Measurements from ENCODE around the gene WWOX.
"Not testable (repeated sequence)": the region's sequence is repeated elsewhere in the genome, so short reads cannot be mapped to it uniquely, and the experiment has no call there.

WWOX gene

GRCh38 chr16:78591682-78592103 lies 492.2 kb downstream of the WWOX start:
- no peak for DNase-seq

DNA sequence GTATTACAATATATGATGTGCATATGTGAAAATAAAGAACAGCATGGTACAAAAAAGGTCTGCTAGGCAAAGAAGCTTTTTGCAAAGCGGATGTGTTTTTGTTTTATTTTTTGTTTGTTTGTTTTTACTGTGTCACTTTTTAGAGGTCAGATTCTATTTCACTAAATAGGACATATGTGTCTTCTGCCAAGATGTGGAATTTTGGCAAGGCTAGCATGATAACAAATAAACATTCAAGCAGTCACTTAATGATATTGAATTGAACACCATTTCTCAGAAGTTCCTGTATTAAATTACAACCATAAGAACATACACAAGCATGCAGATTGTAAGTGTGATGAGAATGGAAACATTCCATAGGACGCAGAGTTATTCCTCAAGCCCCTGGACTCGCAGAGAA lies 492.7 kb downstream of the WWOX start:
- DNase-seq: no peak

DNA sequence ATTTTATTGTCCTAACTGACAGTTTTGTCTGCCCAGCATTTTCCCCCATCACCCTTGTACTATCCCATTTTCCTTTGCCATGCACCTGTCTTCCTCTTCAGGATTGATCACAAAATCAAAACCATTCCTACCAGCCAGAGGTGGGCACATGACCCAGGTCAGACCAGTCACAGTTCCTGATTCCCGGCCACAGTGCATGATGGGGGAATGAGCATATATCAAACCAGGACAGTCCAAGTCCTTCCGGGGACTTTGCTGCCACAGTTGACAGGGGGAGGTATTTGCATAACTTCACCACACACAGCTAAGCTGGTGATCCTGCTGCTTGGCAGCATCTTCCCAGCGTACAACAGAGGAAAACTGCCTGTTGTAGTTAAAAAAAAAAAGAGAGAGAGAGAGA lies 493.9 kb downstream of the WWOX start:
- no peak for DNase-seq

DNA sequence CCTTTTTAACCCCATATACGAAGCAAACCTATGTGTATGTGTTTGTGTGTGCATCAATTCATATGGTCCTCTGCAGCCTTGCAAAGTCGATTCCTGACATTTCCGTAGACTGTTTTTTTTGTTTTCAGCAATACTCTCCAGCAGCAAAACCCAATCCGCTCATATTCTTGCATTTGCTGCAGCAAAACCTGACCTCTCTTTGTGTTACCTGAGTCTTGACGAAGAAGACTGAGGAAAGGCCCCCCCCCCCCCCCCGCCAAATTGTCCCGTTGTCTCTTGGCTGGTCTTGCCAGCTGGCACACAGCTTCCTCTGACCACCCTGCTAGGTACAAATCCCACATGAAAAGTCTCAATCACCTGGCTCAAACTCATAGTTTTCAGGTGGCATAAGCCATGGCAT lies 494.7 kb downstream of the WWOX start:
- DNase-seq: no peak

- DNase-seq: no peak
These were observed 497.0 kb downstream of the WWOX start for GRCh38 chr16:78596348-78596995.

DNA sequence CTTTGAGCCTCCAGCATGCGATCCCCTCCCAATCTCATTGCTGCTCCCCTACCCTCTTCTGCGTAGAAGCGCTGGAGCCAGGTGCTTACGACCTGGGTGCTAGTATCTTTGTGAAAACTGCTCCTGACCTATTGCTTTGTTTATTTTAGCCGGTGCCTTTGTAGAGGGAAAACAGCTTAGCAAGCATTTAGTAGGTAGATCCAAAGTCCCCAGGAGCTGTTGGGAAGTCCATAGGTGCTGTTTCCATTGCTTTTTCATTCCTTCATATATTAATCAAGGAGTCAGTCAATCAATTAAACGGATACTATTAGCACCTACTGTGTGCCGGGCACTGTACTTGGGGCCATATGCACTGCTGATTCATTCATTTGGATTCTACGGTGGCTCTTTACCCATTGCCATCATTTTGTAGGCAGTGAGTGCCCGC lies 497.6 kb downstream of the WWOX start:
- no peak for DNase-seq

- no peak for DNase-seq
These were observed 498.5 kb downstream of the WWOX start for GRCh38 chr16:78597809-78598570.

DNA sequence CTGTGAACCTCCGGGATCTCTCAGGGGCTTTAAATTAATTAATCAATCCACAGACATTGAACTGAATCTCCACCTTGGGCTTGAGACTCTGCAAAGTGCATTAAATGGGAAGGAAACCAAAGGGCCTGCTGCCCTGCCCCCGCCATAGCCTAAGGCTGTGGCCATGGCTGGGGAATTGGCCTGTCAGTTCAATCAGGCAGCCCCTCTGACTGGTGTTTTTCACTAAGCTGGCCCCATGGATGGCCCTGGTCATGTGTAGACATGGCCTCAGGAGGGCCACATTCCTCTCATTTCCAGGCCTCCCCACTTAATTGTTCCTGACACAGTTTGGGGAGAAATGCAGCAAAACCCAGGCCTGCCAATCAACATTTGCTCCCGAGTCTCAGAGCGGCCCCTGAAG lies 499.8 kb downstream of the WWOX start:
- no peak for DNase-seq

DNA sequence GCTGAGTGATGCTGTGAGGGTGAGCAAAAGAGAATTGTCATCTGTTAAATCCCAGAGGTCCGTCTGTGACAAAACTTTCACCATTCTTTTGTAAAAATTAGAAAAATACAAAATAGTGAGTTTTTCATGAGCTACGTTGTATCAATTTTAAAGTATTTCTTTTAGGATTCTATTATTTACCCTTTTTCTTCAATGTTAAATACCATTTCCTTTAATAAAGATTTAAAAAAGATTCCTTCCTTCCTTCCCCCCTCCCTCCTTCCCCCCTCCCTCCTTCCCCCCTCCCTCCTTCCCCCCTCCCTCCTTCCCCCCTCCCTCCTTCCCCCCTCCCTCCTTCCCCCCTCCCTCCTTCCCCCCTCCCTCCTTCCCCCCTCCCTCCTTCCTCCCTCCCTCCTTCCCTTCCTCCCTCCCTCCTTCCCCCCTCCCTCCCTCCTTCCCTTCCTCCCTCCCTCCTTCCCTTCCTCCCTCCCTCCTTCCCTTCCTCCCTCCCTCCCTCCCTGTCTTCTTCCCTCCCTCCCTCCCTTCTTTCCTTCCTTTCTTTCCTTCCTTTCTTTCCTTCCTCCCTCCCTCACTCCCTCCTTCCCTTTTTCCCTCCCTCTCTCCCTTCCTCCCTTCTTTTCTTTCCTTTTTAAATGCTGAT lies 505.1 kb downstream of the WWOX start:
- not testable (repeated sequence) for DNase-seq

DNA sequence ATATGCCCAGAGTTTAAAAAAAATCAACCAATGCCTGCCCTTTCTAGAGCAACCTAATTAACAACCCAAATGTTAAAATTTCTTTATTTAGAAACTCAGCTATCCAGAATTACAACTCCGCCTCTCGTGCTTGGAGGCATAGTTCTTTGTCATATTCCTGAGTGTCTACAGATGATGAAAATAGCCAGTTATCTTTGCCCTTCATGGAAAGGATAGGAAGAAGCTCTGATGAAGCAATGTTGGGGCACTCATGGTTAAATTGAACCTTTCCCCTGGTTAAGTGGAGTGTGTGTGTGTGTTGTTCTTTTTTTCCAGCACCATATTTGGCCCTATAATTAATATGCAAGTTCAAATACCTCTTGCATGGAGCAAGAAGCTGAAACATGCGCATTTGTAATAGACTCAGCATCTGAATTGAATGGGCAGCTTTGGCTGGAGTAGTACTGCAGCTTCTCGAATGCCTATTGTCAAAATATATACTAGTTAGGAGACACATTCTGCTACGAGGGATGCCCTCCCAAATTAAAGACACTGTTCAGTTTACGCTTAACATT lies 506.2 kb downstream of the WWOX start:
- DNase-seq: no peak

GRCh38 chr16:78606545-78606944 lies 507.1 kb downstream of the WWOX start:
- DNase-seq: no peak

DNA sequence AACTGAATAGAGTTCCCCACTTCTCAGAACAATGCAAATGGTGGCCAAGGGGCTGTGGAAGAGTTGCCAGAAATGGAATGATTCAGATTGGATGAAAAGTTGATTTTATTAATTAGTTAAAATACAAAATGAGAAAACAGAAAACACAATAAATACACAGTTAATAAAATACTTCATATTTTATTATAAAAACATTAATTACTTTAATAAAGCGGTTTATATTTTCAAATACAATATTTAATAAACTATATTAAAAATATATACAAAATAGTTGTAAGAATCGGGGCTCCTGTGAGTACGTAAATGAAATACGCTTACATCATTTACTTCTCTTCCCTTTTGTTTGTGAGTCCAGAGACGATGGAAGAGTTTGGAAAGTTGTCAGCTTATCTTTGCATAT lies 507.6 kb downstream of the WWOX start:
- DNase-seq: no peak

- no peak for DNase-seq
These were observed 508.0 kb downstream of the WWOX start for GRCh38 chr16:78607465-78607864.

GRCh38 chr16:78608305-78608776 lies 508.9 kb downstream of the WWOX start:
- no peak for DNase-seq

DNA sequence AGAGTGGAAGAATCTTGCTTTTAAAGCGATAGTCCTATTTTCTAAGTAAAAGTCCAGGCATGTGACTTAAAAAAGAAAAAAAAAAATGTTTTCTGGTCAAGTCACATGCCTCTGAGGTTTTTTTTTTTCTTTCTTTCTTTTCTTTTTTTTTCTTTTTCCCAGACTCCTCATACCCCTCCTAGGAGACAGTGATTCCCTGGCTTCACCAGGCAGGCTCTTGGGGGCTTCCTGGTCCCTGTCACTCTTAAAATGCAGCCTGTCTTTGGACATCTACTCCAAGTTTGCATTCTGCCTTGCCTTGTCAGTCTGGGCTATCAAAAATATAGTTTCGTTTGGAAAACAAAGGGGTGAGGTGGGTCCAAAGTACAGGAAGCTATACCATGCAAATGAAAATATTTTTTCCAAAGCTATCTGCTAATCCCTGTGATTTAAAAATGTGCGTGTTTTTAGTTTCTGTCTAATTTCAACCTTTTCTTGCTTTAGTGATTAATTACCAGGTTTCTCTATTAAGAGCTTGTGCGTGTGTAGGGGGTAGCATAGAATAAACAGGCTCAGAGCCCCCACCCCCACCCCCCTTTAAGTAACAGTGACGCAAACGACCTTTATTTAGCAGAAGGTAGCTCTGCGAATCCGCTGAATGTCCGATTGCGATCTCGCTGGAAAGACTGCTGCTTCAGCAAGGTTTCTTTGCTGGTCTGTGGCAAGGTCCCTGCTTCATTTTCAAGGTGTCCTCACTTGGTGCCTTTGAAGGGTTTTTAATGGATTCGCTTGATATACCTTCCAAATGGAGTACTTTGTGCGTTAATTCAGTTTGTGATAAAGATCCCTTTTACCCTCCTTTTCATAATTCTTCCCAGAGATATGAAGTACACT lies 510.2 kb downstream of the WWOX start:
- no peak for DNase-seq

DNA sequence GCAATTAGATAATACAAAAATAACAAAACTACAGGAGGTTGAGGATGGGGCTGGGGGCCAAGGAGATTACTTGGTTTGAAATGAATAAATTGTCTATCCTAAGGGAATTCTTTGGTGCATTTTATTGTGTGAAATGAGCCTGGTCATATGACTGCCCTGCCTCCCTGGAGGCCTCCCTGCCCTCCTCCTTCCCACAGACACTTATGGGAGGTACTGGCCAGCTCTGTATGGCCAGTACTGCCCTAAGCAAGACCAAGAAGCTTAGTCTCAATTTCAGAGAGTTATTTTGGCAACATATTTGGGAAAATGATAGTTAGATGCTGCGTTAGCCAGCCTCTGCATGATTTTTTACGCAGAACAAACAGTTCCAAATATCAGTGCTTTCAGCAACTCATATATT lies 511.9 kb downstream of the WWOX start:
- DNase-seq: no peak

DNA sequence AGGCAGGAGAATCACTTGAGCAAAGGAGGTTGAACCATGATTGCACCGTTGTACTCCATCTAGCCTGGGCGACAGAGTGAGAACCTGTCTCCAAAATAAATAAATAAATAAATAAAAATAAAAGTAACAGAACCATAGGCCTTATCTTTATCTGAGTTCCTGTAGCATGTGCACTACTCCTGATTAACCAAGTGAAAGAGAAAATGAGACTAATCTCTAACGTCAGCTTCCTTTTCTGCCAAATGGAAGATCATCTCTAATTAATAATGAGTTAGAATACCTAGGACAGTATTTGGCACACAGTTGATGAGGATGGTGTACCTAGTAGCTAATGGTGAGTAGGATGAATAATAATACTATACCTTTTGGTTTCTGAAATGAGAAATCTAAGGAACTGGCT lies 520.4 kb downstream of the WWOX start:
- DNase-seq: peak; percentile 71

- DNase-seq: peak; percentile 93
These were observed 520.8 kb downstream of the WWOX start for GRCh38 chr16:78620291-78620690.

DNA sequence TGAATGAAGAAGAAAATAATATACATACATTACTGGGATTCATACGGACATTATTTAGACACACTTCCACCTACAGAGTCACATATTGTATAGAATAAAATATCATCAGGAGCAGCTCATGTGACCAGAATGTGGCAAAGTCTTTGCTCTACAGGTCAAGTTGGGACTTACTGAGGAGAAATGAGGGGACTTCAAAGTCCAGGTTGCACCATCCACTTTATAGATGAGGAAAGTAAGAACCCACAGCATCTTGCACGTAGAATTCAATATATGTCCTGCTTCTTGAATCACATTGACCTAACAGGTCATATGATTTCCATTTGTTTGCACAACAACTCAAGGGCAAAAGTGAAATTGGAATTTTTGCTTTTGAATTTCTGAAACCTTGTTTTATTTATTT lies 524.3 kb downstream of the WWOX start:
- no peak for DNase-seq

- peak; percentile 72 for DNase-seq
These were observed 524.9 kb downstream of the WWOX start for GRCh38 chr16:78624366-78624765.

DNA sequence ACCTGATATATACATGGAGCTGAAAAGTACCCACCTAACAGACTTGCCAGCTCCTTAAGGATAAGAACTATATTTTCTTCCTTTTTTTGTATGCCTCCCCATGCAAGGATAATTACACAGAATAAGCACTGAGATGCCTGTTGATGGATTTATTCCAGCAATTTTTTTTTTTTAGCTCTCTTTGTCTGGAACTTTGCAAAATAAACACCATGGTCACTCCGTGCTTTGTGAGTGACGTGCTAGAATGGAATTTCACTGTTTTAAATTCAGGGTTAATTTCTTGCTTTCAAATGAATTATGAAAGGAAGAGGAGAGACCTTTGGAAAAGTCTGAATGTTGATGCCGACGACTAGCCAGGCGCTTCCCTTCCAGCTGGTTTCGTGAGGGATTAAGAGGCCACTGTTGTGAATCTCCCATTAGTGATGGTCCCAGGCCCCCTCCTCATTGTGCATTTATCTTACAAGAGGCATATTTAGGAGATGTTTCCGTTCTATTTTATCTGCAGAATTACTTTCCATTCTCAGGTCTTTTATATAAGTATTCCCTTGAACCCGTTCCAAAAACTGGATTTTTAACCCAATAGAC lies 529.1 kb downstream of the WWOX start:
- no peak for DNase-seq

DNA sequence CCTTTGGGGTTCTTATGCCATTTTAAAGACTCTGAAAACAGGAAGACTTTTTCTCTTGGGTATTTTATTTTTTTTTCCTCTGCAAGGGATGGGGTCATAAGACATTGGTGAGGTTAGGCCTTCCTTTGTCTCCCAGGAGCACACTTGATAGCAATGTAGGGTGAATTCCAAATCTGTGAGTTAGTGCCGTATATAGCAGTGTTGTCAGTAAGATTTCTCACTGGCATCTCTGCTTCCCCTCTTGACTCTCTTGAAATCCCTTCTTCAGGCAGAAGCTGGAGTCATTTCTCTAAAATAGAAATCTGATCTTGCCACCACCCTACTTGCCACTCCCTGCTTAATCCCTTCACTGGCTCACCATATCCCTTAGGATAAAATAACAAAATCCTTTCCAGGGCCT lies 529.7 kb downstream of the WWOX start:
- DNase-seq: no peak
